Measurements from ENCODE around the gene SCAMP2.

GRCh38 chr15:74856537-74856936 lies 16.6 kb downstream of the SCAMP2 start:
- TF ChIP-seq CTCF (conservative IDR thresholded peaks at IDR 0.05) (no peak), ZFX (IDR thresholded peaks at IDR 0.05) (no peak)
